ENCODE results near the gene DRAXIN.
A peak's percentile ranks its signal among the peaks of the same experiment; 100 is the strongest.

Gene DRAXIN

GRCh38 chr1:11658542-11658941 is 33.0 kb upstream of the DRAXIN start:
- DNase-seq = no peak

DNA sequence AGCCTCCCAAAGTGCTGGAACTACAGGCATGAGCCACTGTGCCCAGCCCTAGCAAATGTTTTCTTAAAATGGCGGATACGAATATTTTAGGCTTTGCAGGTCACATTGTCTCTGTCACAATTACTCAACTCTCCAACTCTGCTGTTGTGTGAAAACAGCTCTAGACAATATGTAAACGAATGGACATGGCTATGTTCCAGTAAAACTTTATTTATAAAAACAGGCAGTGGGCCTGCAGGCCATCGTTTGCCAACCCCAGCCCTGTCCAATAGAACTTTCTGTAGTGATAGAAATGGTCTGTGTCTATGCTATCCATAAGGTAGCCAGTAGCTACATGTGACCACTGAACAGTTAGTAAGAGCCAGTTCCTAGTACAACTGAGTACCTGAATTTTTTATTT is 31.8 kb upstream of the DRAXIN start:
- no peak for DNase-seq

DNA sequence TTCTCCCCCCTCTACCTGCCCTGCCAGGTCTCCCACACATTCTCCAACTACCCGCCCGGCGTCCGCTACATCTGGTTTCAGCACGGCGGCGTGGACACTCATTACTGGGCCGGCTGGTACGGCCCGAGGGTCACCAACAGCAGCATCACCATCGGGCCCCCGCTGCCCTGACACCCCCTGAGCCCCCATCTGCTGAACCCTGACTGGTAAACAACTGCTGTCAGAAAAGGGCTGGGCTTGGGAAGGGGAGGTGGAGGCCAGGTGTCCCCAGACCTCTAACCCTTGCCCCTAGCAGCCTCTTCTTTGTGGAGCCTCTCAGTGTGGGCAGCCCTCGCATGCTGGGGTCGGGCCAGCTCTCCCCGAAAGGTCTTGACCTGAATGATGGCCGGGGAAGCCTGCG is 30.4 kb upstream of the DRAXIN start:
- DNase-seq = no peak

DNA sequence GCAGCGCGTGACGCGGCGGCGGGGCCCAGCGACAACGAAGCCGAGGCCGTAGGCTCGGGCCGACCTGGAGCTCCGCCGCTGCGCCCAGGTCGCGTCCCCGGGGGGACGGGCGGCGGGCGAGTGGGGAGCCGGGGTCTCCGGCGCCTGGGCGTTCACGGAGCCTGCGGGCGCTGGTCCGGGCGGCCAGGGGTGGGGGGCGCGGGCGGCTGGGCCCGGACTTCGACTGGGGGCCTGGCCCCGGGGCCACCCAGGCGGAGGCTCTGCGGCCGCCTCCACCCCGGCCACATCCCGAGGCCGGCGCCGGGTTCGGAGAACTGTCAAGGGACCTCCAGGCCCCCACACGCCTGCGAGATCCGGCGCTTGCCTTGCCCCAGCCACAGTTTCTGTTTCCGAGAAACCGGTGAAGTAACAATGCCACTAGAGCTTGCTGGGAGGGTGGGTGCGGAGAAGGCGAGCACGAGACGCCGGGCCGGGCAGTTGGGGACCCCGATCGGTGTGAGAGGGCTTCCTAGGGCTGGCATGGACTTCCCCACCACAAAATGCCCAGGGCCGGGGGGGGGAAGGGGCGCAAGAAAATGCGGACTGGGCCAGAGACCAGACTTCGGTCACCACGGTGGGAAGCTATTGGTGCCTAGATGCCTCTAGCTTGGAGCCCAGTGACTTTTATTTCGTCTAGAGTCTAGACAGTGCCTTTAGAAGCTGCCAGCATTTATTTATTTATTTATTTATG is 27.0 kb upstream of the DRAXIN start:
- DNase-seq = peak; percentile 74

- DNase-seq = no peak
Measured at GRCh38 chr1:11668516-11668915, 23.0 kb upstream of the DRAXIN start.

GRCh38 chr1:11670747-11671146 is 20.8 kb upstream of the DRAXIN start:
- no peak for DNase-seq

GRCh38 chr1:11671205-11671543 is 20.3 kb upstream of the DRAXIN start:
- no peak for DNase-seq

GRCh38 chr1:11671544-11672286 is 19.8 kb upstream of the DRAXIN start:
- DNase-seq = no peak

DNA sequence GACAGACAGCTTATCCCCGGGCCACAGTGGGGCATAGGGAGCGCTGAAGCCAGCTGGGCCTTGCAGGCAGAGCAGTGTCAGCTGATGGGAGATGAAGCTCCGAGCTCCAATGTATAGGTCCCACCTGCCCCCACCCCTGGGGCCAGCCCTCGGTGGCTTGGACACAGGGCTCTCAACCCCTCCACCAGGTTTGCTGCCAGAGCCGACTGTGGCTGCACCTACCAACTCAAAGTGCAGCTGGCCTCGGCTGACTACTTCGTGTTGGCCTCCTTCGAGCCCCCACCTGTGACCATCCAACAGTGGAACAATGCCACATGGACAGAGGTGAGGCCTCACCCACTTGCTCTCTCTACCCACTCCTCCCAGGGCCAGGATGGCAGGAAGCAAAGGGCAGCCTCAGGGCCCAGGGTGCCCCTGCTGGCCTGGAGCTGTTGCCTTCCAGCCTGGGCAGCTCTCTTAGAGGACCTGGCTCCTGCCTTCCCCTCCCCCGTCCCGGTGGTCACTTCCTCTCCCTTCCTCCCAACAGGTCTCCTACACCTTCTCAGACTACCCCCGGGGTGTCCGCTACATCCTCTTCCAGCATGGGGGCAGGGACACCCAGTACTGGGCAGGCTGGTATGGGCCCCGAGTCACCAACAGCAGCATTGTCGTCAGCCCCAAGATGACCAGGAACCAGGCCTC is 18.3 kb upstream of the DRAXIN start:
- DNase-seq = no peak

DNA sequence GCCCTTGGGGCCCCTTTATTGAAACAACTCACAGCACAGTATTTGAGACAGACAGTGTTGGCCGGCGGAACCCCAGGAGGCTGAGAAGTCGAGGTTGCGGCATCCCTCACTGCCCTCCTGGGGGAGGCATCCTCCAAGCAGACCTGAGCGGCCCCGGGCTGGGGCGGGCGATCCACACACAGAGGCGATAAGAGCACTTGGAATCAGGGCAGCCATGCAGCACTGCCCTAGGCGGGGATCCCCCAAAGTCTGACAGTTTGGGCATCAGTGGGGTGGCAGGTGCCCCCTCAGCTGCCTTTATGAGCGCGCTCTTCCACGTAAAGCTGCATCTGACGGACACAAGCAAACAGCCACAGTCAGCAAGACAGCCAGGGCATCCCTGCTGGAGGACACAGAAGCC is 17.0 kb upstream of the DRAXIN start:
- DNase-seq = no peak

DNA sequence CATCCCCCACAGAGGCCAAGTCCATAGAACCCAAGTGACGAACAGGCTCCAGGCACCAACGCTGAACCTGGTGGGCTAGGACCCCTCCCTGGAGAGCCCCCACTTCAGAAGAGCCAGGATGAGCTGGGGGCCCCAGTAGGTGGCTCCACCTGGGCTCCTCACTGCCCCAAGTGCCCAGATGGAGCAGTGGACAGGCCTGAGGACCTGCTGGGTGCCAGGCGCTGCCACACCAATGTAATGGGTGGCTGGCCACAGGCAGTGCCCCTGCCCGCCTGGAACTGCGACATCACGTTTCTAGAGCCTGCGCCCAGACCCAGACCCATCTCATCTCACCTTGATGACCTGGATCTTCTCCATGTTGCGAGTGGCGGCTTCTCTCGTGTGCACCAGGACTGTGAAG is 16.2 kb upstream of the DRAXIN start:
- DNase-seq = no peak

DNA sequence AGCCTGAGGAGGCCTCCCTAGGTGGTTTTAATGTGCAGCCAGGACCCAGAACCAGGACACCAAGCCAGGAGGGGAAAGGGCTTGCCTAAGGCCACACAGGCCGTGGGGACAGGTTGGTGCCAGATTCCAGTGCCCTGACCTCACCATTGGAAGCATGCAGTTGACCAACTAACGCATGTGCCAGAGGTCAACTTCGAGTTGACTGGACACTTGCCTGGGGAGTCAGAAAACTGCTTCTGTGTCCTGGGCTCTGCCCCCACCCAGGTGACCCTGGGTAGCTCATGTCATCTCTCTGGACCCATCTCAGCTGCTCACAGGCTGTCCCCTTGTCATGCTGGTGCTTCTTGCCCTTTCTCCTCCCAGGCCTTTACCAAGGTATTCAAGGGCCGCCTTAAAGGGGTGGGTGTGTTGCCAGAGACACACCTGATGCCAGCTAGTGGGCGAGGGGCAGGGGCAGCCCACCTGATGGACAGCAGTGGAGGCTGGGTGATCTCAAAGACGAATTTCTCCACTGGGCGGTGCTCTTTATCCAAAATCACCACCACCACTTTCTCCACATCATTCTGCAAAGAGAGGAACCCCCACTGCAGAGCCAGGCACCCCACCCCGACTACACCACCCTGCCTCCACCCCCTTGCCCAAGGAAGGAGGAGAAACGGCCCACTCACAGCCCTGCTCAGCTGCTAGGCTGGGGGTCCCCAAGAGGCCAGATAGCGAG is 15.0 kb upstream of the DRAXIN start:
- DNase-seq = peak; percentile 75

GRCh38 chr1:11678442-11678841 is 13.1 kb upstream of the DRAXIN start:
- DNase-seq = no peak

DNA sequence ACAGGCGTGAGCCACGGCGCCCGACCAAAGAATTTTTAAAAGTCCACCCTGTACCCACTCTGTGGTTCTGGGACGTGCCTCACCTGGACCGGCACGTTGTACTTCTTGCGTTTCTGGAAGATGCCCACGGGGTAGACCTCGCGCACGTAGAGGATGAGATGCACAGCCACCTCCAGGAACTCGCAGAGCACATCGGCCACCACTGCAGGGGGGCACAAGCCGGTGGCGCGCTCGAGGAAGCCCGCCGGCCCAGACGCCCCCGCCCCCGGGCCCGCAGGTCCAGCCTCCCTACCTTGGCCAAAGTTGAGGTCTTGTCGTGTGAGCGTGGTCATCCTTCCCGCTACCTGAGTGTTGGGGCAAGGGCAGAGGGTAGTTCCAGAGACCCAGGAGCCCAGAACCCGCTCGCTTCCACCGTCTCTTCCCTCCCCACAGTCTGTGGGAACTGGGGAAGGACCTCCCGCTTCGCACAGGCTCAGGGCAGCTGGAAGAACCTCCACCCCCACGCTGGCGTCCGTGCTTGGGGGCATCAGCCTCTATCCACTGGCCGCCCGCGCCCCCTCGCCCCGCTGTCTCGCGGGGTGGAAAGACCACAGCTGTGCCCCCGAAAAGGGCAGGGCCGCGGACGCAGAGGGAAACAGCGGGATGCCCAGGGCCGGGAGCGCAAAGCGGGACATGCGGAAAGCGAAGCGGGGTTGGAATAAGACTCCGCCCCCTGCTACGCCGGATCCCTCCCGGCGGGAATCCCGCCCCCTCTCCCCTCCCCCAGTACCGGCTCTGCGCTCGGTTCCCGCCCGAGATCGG is 11.0 kb upstream of the DRAXIN start:
- DNase-seq = no peak

DNA sequence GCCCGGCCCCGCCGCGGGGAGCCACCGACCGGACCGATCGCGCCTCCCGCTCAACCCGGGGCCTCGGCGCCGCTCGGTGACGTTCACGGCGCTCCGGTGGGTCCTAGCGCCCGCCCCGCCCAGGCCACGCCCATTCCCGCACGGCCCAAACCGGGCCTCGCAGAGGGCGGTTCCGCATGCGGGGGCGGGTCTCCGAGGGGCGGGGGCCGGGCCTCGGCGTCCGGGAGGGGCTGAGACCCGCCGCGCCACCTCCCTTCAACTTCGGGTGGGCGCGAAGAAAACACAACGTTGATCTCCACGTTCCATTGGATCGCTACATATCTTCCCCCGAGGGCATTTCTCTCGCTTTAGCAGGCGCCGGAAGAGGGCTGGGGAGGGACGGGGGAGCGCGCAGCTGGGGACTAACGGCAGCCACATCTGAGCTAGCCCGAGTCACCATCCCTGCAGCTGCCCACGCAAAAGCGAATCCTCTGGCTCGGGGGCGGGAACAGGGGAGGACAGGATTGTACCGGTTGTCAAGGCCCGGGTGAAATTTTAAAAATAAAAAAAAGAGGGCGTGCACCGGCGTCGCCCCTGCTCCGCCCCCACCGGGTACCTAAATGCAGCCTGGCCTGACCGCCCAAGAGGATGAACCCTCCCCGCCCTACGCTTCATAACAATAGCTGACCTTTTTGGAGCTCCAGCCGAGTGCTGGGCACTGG is 10.3 kb upstream of the DRAXIN start, which contains the start of gene MAD2L2:
Gene MAD2L2 (minus strand): TSS at position 78 of the 701 bp plus-strand sequence. CDS start 547 bp downstream, outside the sequence.
- DNase-seq = peak; percentile 90

DNA sequence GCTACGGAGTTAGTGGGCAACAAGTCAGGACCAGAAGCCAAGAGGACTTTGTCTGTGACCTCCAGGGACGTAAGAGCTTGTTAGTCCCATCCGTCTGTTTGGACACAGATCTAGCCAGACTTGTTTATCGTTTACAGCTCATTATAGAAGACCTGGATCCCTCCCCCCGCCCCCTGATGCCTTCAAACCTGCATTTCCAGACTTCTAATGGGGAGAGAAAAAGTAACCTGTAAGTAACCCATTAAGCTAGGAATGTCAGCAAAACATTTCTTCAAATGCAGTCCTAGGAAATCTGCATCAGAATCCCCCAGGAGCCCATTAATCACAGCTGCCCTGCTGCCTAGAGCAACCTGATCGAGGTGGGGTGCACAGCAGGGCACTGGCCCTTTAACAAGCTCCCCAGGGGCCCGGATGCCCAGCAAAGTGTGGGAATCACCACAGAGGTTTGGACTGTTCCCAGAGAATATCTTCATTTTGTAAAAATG is 9.2 kb upstream of the DRAXIN start:
- DNase-seq = peak; percentile 89

DNA sequence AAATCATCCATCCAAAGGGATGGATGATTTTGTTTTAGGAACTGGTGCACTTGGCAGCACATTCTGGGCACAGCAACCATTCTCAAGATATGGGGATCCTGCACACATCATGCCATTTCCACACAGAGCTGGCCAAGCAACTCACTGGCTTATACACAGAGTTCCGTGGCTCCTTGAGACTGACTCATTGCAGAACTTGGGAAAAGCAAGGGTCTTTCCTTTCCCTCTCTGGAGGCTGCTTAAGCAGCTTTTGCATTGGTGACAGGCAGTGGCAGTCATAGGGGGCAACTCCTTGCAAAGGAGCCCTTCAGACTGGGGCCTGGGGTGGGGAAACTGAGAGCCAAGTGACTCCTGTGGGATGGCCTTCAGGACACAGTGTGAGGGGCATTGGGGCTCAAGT is 8.7 kb upstream of the DRAXIN start:
- peak; percentile 53 for DNase-seq

- DNase-seq = no peak
Measured at GRCh38 chr1:11684070-11684469, 7.4 kb upstream of the DRAXIN start.

- no peak for DNase-seq
Measured at GRCh38 chr1:11685210-11685752, 6.2 kb upstream of the DRAXIN start.

DNA sequence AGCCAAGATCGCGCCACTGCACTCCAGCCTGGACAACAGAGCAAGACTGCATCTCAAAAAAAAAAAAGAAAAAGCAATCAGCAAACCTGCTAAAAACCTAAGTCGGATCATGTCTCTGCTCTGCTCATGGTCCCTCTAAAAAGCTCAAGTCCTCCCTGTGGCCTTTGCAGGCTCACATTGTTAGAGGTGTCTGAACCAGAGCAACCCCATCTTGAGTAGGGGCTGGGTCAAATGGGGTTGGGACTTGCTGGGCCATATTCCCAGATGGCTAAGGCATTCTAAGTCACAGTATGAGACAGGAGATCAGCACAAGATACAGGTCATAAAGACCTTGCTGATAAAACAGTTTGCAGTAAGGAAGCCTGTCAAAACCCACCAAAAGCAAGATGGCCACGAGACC is 3.0 kb upstream of the DRAXIN start:
- no peak for DNase-seq

All from islet precursor cell (in vitro differentiated cells).